Ramos (cell line): ENCODE results near the gene ARMH1.
"Not testable (repeated sequence)": the region's sequence is repeated elsewhere in the genome, so short reads cannot be mapped to it uniquely, and the experiment has no call there.

Experiments
- in situ Hi-C: fragments of 300-500 bp; cut with MboI; formaldehyde crosslinking; loops from one replicate; pipeline ENCODE4 v1.14.3; 2022; ENCODE audit warnings: low sequenced_read_pairs; ENCODE audit not compliant: unreplicated experiment

Gene ARMH1

GRCh38 chr1:44717156-44717555 lies 42.6 kb downstream of the ARMH1 start:
- in situ Hi-C loops = loop anchor here (5.0 to 10.0 kb wide), 3 partner anchors 295 to 778 kb away; partner anchors contain the start of genes HECTD3, TESK2 and UROD

DNA sequence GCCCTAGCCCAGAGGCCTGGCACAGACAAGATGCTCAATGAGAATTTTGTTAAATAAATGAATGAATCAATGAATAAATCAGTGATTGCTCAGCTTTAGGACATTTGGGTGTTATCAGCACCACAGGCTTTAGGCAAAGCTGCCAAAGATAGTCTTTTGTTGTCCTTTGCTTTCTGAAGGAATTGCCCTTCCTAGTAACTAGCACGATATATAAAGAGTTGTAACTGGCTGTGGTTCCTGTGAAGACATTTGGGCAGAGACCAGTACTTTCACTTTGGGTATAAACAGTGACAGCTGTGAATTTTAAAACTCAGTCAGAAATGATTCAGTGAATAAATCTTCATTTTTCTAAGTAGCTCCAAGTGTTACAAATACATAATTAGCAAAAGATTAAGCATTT lies 43.1 kb downstream of the ARMH1 start:
- in situ Hi-C loops = loop anchor here (5.0 to 10.0 kb wide), 3 partner anchors 295 to 777 kb away; partner anchors contain the start of genes HECTD3, TESK2 and UROD

DNA sequence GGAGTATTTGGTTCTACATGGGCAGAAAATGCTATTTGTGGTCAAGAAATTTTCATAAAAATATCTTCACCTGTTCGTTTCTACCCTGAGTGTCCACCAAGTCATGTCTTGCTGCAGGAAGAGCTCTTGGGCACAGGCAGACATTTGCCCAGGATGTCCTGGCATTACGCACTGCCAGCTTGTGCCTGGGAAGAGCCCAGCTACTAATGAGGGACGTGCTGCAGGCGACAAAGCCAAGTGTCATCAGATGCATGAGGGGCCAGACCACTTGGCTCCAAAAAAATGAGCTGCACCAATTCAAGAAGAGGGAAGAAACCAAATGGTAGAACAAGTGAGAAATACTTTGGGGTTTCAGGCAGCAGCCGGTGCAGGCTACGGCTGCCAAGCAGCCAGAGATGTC lies 43.6 kb downstream of the ARMH1 start:
- in situ Hi-C loops = loop anchor here (5.0 to 10.0 kb wide), 3 partner anchors 294 to 777 kb away; partner anchors contain the start of genes HECTD3, TESK2 and UROD

- in situ Hi-C loops = loop anchor here (5.0 to 10.0 kb wide), 3 partner anchors 293 to 775 kb away; partner anchors contain the start of genes HECTD3, TESK2 and UROD
These were observed 44.8 kb downstream of the ARMH1 start for GRCh38 chr1:44719318-44719717.

GRCh38 chr1:44720281-44720680 lies 45.8 kb downstream of the ARMH1 start:
- in situ Hi-C loops = no loop called here

- in situ Hi-C loops = no loop called here
These were observed 47.2 kb downstream of the ARMH1 start for GRCh38 chr1:44721485-44722361.

- in situ Hi-C loops = no loop called here
These were observed 48.5 kb downstream of the ARMH1 start for GRCh38 chr1:44723064-44723463.

- in situ Hi-C loops = no loop called here
These were observed 49.2 kb downstream of the ARMH1 start for GRCh38 chr1:44723496-44724295.

DNA sequence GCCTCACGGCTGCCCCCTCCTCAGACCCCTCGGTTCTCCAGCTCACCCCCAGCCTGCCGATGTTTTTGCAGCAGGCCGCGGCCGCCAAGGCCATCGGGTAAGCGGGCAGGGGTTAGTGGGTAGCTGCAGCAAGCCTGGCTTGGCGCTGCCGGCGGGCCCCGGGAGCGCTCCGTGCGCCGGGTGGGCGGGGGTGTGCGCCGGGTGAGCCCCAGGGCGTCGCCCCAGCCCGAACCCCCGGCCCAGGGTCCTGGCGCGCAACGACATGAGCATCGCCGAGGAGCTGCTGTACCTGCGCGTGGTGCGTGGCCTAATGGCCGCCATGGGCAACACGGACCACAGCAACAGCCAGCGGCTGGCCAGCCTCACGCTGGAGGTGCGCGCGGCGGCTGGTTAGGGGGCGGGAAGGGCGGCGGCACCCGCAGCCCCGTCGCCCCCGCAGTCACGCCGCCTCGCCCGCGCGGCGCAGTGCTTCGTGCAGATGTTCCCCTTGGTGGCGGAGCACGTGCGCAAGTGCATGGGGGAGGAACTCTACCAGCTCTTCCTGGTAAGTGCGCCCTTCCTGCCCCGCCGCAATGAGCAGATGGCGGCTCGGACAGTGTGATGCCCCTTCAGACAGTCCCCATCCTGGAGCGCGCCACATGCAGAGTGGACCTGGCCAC lies 49.9 kb downstream of the ARMH1 start:
- in situ Hi-C loops = no loop called here

DNA sequence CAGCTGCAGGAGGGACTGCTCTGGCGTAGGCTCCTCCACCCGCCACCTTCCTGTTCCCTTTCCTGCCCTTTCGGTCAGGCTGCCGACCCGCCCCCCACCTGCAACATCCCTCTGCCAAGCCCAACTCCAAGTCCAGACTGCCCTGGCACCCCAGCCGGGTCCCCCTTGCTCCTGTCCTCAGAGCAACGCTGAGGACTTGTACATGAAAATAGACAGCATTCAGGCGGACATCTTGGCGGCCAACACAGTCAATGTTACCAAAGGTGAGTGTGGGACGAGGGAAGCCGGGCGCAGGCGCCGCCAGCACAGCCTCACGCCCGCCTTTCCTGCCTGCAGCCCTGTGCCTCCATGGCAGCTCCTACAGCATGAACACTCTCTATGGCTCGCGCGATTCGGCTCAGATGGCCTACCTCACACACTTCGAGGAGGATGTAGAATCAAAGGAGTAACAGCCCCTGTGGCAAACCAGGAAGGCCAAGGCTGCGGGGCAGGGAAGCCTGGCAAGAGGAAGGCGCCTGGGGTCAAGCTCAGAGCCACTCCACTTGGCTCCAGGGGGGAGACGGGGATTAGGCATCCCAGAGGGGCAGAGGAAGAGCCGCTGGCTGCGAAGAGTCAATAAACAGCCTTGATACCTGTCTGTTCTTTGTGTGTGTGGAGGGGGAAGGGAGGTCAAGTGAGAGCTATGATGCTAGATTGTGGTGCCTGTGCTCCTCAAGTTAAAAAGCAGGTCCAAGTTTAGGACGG lies 50.6 kb downstream of the ARMH1 start:
- in situ Hi-C loops = no loop called here

DNA sequence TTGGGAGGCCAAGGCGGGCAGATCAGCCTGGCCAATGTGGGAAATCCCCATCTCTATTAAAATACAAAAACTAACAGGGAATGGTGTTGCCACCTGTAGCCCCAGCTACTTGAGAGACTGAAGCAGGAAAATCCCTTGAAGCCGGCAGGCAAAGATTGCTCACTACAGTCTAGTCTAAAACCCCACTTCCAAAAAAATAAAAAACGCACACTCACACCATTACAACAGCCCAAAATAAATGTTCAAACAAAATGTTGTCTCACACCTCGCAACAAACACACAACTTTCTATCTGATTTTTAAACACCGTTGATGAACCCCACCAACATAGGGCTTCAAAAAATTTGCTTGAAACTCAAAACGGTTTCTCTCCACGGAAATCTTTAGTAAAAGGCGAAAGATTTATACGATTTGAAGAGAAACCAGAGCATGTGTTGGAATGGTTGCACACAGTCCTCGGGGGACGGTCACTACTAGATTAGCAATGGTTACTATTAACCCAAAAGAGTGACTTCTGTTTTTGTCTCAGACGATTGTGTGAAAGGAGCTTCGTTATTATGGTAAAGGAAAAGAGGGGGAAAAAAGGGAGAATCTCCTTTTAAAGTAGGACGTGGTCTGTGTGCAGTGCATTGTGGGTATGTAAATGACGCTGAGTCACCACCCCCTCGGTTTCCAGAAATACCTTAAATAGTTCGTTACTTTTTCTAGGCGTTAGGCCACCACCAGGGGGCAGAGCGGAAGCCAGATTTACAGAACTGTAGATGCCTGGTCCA lies 56.4 kb downstream of the ARMH1 start, which contains the start of gene RNU5D-1:
Gene RNU5D-1, minus strand, starts transcription at position 430 of the 772 bp plus-strand sequence.
- in situ Hi-C loops = loop anchor here (5.0 kb wide), 1 partner anchor 86 kb away; no protein-coding TSS in a partner anchor

DNA sequence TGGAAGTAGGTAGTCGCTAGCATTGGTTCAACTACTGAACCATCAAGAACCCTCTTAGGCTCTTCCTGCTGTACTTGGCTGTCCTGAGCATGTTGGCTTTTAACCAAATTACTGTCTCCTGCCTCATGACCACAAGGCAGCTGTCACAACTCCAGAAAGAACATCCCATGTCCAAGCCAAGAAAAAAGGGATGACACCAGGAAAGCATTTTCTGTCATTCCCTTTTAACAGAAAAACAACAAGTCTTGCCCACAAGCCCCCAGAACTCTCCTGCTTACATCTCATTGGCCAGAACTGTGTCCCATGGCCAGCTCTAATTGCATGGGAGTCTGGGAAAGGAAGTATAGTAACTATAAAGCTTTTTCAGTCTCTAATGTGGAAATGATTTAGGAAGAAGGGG lies 58.9 kb downstream of the ARMH1 start:
- in situ Hi-C loops = loop anchor here (5.0 kb wide), 1 partner anchor 84 kb away; no protein-coding TSS in a partner anchor

DNA sequence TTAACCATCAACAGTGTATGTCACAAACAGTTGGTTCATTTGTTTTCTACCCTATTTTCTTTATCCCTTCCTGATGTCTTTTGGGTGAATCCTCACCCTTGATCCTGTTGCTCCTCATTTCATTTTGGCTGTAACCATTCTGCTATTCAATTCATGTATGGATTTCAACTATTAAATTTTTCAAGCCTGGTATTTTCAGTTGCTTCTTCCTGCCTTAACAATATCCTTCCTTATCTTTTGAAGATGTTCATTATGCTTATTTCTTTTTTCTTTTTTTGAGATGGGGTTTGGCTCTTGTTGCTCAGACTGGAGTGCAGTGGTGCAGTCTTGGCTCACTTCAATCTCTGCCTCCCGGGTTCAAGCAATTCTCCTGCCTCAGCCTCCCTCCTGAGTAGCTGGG lies 59.3 kb downstream of the ARMH1 start:
- in situ Hi-C loops = loop anchor here (5.0 kb wide), 1 partner anchor 84 kb away; no protein-coding TSS in a partner anchor

DNA sequence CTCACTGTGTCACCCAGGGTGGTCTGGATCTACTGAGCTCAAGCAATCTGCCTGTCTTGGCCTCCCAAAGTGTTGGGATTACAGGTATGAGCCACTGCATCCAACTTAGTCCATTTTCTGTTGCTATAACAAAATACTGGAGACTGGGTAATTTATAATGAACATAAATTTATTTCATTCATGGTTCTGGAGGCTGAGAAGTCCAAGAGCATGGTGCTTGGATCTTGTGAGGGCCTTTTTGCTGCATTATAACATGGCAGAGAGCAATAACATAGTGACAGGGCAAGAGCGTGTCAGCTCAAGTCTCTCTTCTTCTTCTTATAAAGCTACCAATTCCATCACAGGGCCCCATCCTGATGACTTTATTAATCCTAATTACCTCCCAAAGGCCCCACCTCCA lies 61.5 kb downstream of the ARMH1 start:
- in situ Hi-C loops = no loop called here

- in situ Hi-C loops = not testable (repeated sequence)
These were observed 64.4 kb downstream of the ARMH1 start for GRCh38 chr1:44738953-44739306.

DNA sequence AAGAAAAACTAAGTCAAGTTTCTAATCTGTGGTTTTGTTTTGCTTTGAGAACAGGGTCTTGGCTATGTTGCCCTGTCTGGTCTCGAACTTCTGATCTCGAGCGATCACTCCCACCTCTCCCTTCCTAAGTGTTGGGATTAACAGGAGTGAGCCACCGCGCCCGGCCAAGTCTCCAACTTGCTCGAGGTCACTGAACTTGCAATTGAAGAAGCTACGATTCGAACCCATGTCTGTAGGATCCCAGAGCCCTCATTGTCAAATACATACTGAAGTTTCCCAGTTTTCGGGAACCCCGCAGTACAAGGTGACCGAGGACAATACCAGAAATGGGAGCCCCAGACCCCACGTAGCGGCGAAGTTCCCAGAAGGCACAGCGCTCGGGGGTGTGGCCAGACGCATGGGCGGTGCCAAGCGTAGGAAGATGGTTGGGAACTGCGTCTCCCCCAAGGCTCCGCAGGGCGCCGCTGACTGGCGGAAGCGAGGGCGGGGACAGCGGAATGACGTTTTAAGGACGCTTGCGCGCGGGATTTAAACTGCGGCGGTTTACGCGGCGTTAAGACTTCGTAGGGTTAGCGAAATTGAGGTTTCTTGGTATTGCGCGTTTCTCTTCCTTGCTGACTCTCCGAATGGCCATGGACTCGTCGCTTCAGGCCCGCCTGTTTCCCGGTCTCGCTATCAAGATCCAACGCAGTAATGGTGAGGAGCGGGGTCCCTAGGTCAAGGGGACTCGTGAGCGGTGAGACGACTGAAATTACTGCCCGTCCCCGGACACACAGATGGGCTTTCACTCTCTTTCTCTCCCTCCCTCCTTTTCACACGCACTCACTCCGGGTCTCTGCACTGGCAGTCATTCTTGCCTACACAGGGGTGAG lies 65.0 kb downstream of the ARMH1 start, which contains the start of gene KIF2C:
Gene KIF2C, plus strand, starts transcription at position 531 of the 872 bp plus-strand sequence. Its CDS starts 96 bp downstream, at position 627.
- in situ Hi-C loops = no loop called here

GRCh38 chr1:44740179-44740617 lies 65.7 kb downstream of the ARMH1 start:
- in situ Hi-C loops = no loop called here

GRCh38 chr1:44743211-44743610 lies 68.7 kb downstream of the ARMH1 start:
- in situ Hi-C loops = no loop called here
